Skeletal muscle tissue (tissue), 5 donors: ENCODE data around the gene PCBP2. TPM values are rescaled to one million over a fixed set of nuclear protein-coding genes. Genes with fewer than 3 reads are reported as not detected.

Experiments
- H3K27ac ChIP-seq: one replicate; pipeline ENCODE4 v1.7.0; 2013; ENCODE audit warnings: mild to moderate bottlenecking, low read depth, low read length, inconsistent platforms
- H3K27me3 ChIP-seq, 3 donors: one replicate each; pipeline ENCODE4 v1.7.0; 2013; ENCODE audit warnings: low read length in 3 of 3; ENCODE audit not compliant: control insufficient read depth in 3 of 3, insufficient read depth in 3 of 3
- H3K36me3 ChIP-seq, 3 donors: one replicate each; pipeline ENCODE4 v1.7.0; 2013; ENCODE audit warnings: low read length in 3 of 3; ENCODE audit not compliant: control insufficient read depth in 3 of 3, insufficient read depth in 3 of 3
- H3K4me1 ChIP-seq, 3 donors: one replicate each; pipeline ENCODE4 v1.7.0; 2013; ENCODE audit warnings: low read length in 3 of 3, mild to moderate bottlenecking in 3 of 3; ENCODE audit not compliant: control insufficient read depth in 3 of 3, insufficient read depth in 3 of 3
- H3K4me3 ChIP-seq, 3 donors: one replicate each; pipeline ENCODE4 v1.7.0; 2013; ENCODE audit warnings: low read length in 3 of 3
- H3K9ac ChIP-seq, 3 donors: one replicate each; pipeline ENCODE4 v1.7.0; 2013; ENCODE audit warnings: low read length in 3 of 3, mild to moderate bottlenecking in 3 of 3, moderate library complexity in 2 of 3, low read depth in 1 of 3
- H3K9me3 ChIP-seq, 3 donors: one replicate each; pipeline ENCODE4 v1.7.0; 2013; ENCODE audit warnings: low read length in 3 of 3; ENCODE audit not compliant: control insufficient read depth in 3 of 3
- small RNA-seq: library from RNA; depleted of rRNA; stranded (forward); fragments of <200 nt; gene quantifications from one replicate; pipeline ENCODE3, GENCODE V24; 2014
- total RNA-seq: library from RNA; depleted of rRNA; stranded (reverse); fragments of >200 nt; gene quantifications from one replicate; pipeline ENCODE4 v1.2.3, GENCODE V29; 2014
- donor health status: Osteomylitis.

Gene PCBP2
- total RNA-seq, 1 donor from 2014 or later: 281 TPM

DNA sequence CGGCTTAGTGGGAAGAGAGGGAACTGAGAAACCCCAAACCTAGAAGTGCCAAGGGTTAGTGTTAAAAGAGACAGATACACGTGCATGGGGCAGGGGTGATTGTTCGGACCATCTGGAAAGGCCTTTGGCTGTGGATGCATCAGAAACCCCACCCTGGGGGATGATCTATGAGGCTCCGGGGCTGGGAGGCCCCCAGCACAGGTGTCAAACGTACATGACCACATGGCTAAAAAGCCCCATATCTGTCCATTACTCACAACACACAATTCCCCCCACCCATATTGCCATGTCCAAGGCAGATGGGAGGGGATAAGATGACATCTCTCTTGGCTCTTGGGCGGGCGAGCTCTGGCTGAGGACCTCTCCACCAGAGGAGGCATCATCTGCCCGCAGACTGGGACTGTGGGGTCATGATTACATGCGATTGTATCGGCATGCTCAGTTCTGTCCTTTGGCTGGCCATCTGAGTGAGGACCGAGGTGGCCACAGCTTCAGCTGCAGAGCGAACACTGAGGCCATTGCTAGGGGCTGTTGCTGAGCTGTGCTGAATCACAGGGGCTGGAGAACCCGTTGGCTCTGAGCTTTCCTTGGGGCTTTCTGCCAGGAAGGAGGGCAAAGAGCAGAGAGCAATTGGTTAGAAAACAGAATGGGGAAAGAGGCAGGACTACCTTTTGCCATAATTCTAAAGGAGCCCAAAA is 65.0 kb downstream of the PCBP2 start:
- no peaks in the 10 kb centered on the region for H3K4me1 ChIP-seq
- H3K27me3 ChIP-seq: no peaks in the 10 kb centered on the region
- no peaks in the 10 kb centered on the region for H3K9me3 ChIP-seq
- H3K36me3 ChIP-seq: peaks cover 59 to 79% (median 73%) of the 10 kb centered on the region in 3 donors
- no peak overlapping the region for H3K9ac ChIP-seq
- no peak overlapping the region for H3K4me3 ChIP-seq
- no peak overlapping the region for H3K27ac ChIP-seq

DNA sequence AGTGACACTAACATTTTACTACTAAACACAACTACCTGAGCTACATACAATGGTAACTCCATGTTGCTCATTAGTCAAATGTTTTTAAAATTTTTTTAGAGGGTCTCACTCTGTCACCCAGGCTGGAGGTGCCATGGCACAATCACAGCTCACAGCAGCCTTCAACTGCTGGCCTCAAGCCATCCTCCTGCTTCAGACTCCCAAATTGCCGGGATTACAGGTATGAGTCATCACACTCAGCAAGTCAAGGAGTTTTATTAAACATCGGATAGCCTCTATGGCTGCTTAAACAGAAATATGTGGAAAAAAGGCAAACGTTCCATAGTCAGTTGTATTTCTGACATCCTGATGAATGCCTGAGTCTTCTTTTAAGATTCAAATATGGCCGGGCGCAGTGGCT is 66.5 kb downstream of the PCBP2 start:
- Histone ChIP-seq H3K4me3 (no peak overlapping the region), H3K4me1 (no peaks in the 10 kb centered on the region), H3K9ac (no peak overlapping the region), H3K27ac (no peak overlapping the region), H3K9me3 (no peaks in the 10 kb centered on the region), H3K36me3 (peaks cover 58 to 79% (median 74%) of the 10 kb centered on the region in 3 donors), H3K27me3 (no peaks in the 10 kb centered on the region)

DNA sequence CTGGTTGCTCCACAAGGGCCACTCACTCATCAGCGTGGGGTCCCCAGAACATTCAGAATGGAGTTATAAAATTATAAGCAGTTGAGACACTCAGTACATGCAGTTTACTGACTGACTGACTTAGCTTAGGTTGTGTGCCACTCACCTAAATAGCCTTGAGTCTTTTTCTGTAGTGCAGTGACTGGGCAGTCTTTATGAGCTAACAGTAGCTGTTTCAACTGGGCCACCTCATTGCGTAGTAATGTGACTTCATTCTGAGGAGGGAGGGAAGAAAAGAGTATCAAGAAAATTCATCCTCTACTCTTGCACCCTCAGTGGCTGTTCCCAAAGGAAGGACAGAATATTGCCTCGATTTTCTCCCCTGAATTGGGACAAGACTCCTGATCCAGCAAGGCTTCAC is 71.2 kb downstream of the PCBP2 start:
- Histone ChIP-seq H3K27ac (no peak overlapping the region), H3K4me1 (no peaks in the 10 kb centered on the region), H3K9me3 (no peaks in the 10 kb centered on the region), H3K9ac (no peak overlapping the region), H3K4me3 (no peak overlapping the region), H3K27me3 (no peaks in the 10 kb centered on the region), H3K36me3 (peaks cover 40 to 54% (median 53%) of the 10 kb centered on the region in 3 donors)

DNA sequence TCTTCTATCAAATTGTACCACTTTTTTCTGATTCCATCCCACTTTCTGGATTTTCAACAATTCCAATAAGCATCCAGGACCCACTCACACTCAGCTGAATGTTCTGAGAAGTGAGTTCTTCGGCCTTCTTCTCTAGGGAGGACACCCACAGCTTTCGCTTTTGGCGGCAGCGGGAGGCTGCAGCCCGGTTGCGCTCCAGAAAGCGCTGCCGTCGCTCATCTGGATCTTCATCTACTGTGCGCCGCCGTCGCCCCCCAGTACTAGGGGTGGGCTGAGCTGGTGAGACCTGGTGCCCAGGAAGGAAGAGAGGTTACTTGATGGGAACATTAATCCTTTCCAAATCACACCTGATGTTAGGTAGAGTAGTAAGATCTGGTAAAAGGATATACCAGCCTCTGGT is 72.6 kb downstream of the PCBP2 start:
- H3K36me3 ChIP-seq: peaks cover 33 to 48% (median 43%) of the 10 kb centered on the region in 3 donors
- H3K27me3 ChIP-seq: no peaks in the 10 kb centered on the region
- no peaks in the 10 kb centered on the region for H3K4me1 ChIP-seq
- H3K9ac ChIP-seq: no peak overlapping the region
- H3K27ac ChIP-seq: no peak overlapping the region
- no peak overlapping the region for H3K4me3 ChIP-seq
- no peaks in the 10 kb centered on the region for H3K9me3 ChIP-seq

DNA sequence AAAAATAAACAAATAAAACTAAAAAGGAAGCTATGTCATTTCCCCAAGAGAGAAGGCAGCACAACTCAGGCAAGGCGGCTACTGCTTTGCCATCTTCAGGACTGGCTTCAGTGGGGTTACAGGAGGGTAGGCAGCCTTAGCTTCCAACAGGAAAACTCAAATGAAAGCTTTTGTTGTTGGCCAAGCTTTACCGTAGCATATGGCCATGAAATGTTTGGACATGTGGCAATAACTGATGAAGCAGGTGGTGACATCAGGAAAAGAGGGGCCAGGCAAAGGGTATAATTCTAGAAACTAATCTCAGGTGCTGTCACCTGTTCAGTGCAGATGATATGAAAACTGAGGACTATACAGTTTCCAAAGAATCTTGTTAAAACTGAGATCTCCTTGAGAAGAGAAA is 78.2 kb downstream of the PCBP2 start:
- H3K4me3 ChIP-seq: no peak overlapping the region

More for the DNA sequence above, 78.2 kb downstream of the PCBP2 start:
- no peaks in the 10 kb centered on the region for H3K4me1 ChIP-seq
- no peak overlapping the region for H3K9ac ChIP-seq
- peaks cover 34 to 47% (median 41%) of the 10 kb centered on the region in 3 donors for H3K36me3 ChIP-seq
- H3K9me3 ChIP-seq: no peaks in the 10 kb centered on the region
- no peaks in the 10 kb centered on the region for H3K27me3 ChIP-seq
- H3K27ac ChIP-seq: no peak overlapping the region

Small RNA genes within 50 kb of the gene (small RNA-seq; reads per million reads assigned to genes)
- not detected for gene AC023509.3

Other genes with a start within 250 kb of the PCBP2 start
- 1.6 TPM for gene ITGB7, start 244.9 kb upstream of the PCBP2 start, total RNA-seq
- 12.5 TPM for gene RARG, start 219.9 kb upstream of the PCBP2 start, total RNA-seq
- gene ESPL1, start 183.8 kb upstream of the PCBP2 start, total RNA-seq: 2.6 TPM
- 686 TPM for gene PFDN5, start 156.6 kb upstream of the PCBP2 start, total RNA-seq
- gene MYG1, start 152.4 kb upstream of the PCBP2 start, total RNA-seq: 50.1 TPM
- gene AAAS, start 130.5 kb upstream of the PCBP2 start, total RNA-seq: 35.5 TPM
- not detected for gene SP7, start 115.7 kb upstream of the PCBP2 start, total RNA-seq
- gene SP1, start 71.9 kb upstream of the PCBP2 start, total RNA-seq: 30.3 TPM
- gene AMHR2, start 28.2 kb upstream of the PCBP2 start, total RNA-seq: not detected
- 15.7 TPM for gene PRR13, start 10.4 kb upstream of the PCBP2 start, total RNA-seq
- 4.7 TPM for gene MAP3K12, start 47.4 kb downstream of the PCBP2 start, total RNA-seq
- gene TARBP2, start 49.2 kb downstream of the PCBP2 start, total RNA-seq: 29.7 TPM
- not detected for gene NPFF, start 55.4 kb downstream of the PCBP2 start, total RNA-seq
- 26.6 TPM for gene ATF7, start 174.3 kb downstream of the PCBP2 start, total RNA-seq
- gene ATP5MC2, start 224.0 kb downstream of the PCBP2 start, total RNA-seq: 253 TPM